Mesendoderm (in vitro differentiated cells): ENCODE data around the gene CYSRT1.

ENCODE experiments used
- DNase-seq: peaks from one replicate; pipeline ENCODE4 v3.0.0; 2013
- H2AK5ac ChIP-seq: 2 replicates; pipeline ENCODE4 v1.6.1; 2013; ENCODE audit warnings: low read length, inconsistent platforms
- H2BK120ac ChIP-seq: 2 replicates; pipeline ENCODE4 v1.6.1; 2013; ENCODE audit warnings: low read depth, mild to moderate bottlenecking, low read length, moderate library complexity, mixed read lengths
- H2BK15ac ChIP-seq: replicated peaks from 2 replicates; pipeline ENCODE4 v1.6.1; 2013; ENCODE audit warnings: low read depth, mild to moderate bottlenecking, moderate library complexity
- H2BK5ac ChIP-seq: 2 replicates; pipeline ENCODE4 v1.6.1; 2013; ENCODE audit warnings: low read length, inconsistent platforms
- H3K18ac ChIP-seq: 2 replicates; pipeline ENCODE4 v1.6.1; 2013; ENCODE audit warnings: mild to moderate bottlenecking, low read length, mixed read lengths
- H3K23ac ChIP-seq: one replicate; pipeline ENCODE4 v1.6.1; 2013; ENCODE audit warnings: low read length
- H3K27ac ChIP-seq: 2 replicates; pipeline ENCODE4 v1.5.1; 2013; ENCODE audit warnings: low read depth, mild to moderate bottlenecking, inconsistent platforms, low read length, moderate library complexity
- H3K27me3 ChIP-seq: 2 replicates; pipeline ENCODE4 v1.6.1; 2013; ENCODE audit warnings: low read length, control low read depth, mild to moderate bottlenecking, inconsistent platforms; ENCODE audit not compliant: insufficient read depth, poor library complexity
- H3K36me3 ChIP-seq: 2 replicates; pipeline ENCODE4 v1.6.1; 2013; ENCODE audit warnings: low read length, inconsistent platforms; ENCODE audit not compliant: control insufficient read depth, insufficient read depth
- H3K4ac ChIP-seq: one replicate; pipeline ENCODE4 v1.6.1; 2013; ENCODE audit warnings: low read depth, mild to moderate bottlenecking, low read length, moderate library complexity
- H3K4me1 ChIP-seq: 2 replicates; pipeline ENCODE4 v1.6.1; 2013; ENCODE audit warnings: low read depth, low read length, inconsistent platforms; ENCODE audit not compliant: control insufficient read depth
- H3K4me2 ChIP-seq: 2 replicates; pipeline ENCODE4 v1.6.1; 2013; ENCODE audit warnings: low read length
- H3K4me3 ChIP-seq: 2 replicates; pipeline ENCODE4 v1.5.1; 2013; ENCODE audit warnings: mild to moderate bottlenecking, low read length
- H3K56ac ChIP-seq: one replicate; pipeline ENCODE4 v1.6.1; 2013; ENCODE audit warnings: low read length
- H3K79me1 ChIP-seq: 2 replicates; pipeline ENCODE4 v1.6.1; 2013; ENCODE audit warnings: low read length, inconsistent platforms
- H3K79me2 ChIP-seq: 2 replicates; pipeline ENCODE4 v1.6.1; 2013; ENCODE audit warnings: mild to moderate bottlenecking, low read length; ENCODE audit not compliant: control insufficient read depth, insufficient read depth
- H3K9ac ChIP-seq: 2 replicates; pipeline ENCODE4 v1.6.1; 2013; ENCODE audit warnings: low read length, inconsistent platforms
- H4K5ac ChIP-seq: one replicate; pipeline ENCODE4 v1.6.1; 2013; ENCODE audit warnings: low read length
- H4K8ac ChIP-seq: one replicate; pipeline ENCODE4 v1.6.1; 2013; ENCODE audit warnings: low read depth, mild to moderate bottlenecking, control low read depth, low read length, moderate library complexity
- WGBS: extraction: QIAGEN DNeasy Blood & Tissue Kit; methylation state at CpG from one replicate; pipeline ENCODE4 v1.1.7; 2013; ENCODE audit warnings: low lambda C conversion rate, missing lambda C conversion rate; ENCODE audit not compliant: insufficient coverage; ENCODE audit errors: extremely low coverage; 5-methylcytosine and 5-hydroxymethylcytosine counted together

Gene CYSRT1

GRCh38 chr9:137192448-137192780 lies 32.6 kb upstream of the CYSRT1 start:
- Histone ChIP-seq H3K36me3 (no peaks in the 10 kb centered on the region), H3K79me1 (peaks cover 13% of the 10 kb centered on the region)
- no CpG with 5 or more reads among the region's 10 CpGs for WGBS

GRCh38 chr9:137192859-137193258 lies 32.1 kb upstream of the CYSRT1 start:
- Histone ChIP-seq H3K9ac (no peak overlapping the region), H4K5ac (no peak overlapping the region), H3K36me3 (no peaks in the 10 kb centered on the region), H3K4me2 (no peak overlapping the region), H2BK120ac (no peak overlapping the region), H3K56ac (no peak overlapping the region), H3K4me3 (no peak overlapping the region), H4K8ac (no peak overlapping the region), H2BK5ac (no peak overlapping the region), H3K79me1 (peaks cover 10% of the 10 kb centered on the region), H2AK5ac (no peak overlapping the region), H2BK15ac (no peak overlapping the region), H3K79me2 (peaks cover 4% of the 10 kb centered on the region), H3K27me3 (no peaks in the 10 kb centered on the region), H3K4me1 (peaks cover 3% of the 10 kb centered on the region), H3K18ac (no peak overlapping the region), H3K27ac (no peak overlapping the region), H3K23ac (no peak overlapping the region), H3K4ac (no peak overlapping the region)
- no CpG with 5 or more reads among the region's 2 CpGs for WGBS
- no peak for DNase-seq

More at GRCh38 chr9:137192448-137192780, 32.6 kb upstream of the CYSRT1 start:
- no peaks in the 10 kb centered on the region for H3K27me3 ChIP-seq
- no peak overlapping the region for H2AK5ac ChIP-seq
- no peak overlapping the region for H3K4me2 ChIP-seq
- no peak overlapping the region for H2BK120ac ChIP-seq
- no peak overlapping the region for H3K18ac ChIP-seq
- no peak overlapping the region for H3K9ac ChIP-seq
- H3K27ac ChIP-seq = no peak overlapping the region
- peaks cover 3% of the 10 kb centered on the region for H3K4me1 ChIP-seq
- no peak overlapping the region for H3K23ac ChIP-seq
- no peak overlapping the region for H3K4me3 ChIP-seq
- peaks cover 7% of the 10 kb centered on the region for H3K79me2 ChIP-seq
- H2BK5ac ChIP-seq = no peak overlapping the region
- H4K5ac ChIP-seq = no peak overlapping the region
- no peak overlapping the region for H3K56ac ChIP-seq
- no peak overlapping the region for H3K4ac ChIP-seq
- DNase-seq = no peak
- no peak overlapping the region for H2BK15ac ChIP-seq
- no peak overlapping the region for H4K8ac ChIP-seq

DNA sequence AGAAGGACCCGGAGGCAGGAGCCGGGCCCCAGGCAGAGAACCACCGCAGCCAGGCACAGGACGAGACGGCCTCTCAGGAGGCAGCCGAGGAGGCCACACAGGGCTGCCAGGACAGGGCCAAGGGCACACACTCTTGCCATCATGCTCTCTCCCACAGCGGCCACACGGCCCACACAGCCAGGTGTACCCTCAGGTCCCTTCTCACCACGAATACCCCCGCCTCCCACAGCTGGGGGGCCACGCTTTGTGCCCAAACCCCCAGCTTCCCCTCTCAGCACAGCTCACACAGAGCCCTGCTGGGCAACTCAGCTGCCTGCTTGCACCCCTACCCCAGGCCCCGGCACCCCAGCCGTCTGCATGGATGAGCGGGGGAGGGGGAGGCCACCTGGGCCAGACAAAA lies 31.2 kb upstream of the CYSRT1 start:
- H3K27ac ChIP-seq = no peak overlapping the region
- no CpG with 5 or more reads among the region's 14 CpGs for WGBS
- peaks cover 4% of the 10 kb centered on the region for H3K79me2 ChIP-seq
- no peak overlapping the region for H4K5ac ChIP-seq
- H2BK5ac ChIP-seq = no peak overlapping the region
- H4K8ac ChIP-seq = no peak overlapping the region
- no peaks in the 10 kb centered on the region for H3K27me3 ChIP-seq
- H2BK15ac ChIP-seq = no peak overlapping the region
- H3K56ac ChIP-seq = no peak overlapping the region
- peaks cover 15% of the 10 kb centered on the region for H3K79me1 ChIP-seq
- H3K18ac ChIP-seq = no peak overlapping the region
- no peak overlapping the region for H2BK120ac ChIP-seq
- H3K23ac ChIP-seq = no peak overlapping the region
- no peak overlapping the region for H3K9ac ChIP-seq
- H3K4me2 ChIP-seq = no peak overlapping the region
- no peak for DNase-seq
- H2AK5ac ChIP-seq = no peak overlapping the region
- H3K36me3 ChIP-seq = no peaks in the 10 kb centered on the region
- no peak overlapping the region for H3K4me3 ChIP-seq
- peaks cover 3% of the 10 kb centered on the region for H3K4me1 ChIP-seq
- H3K4ac ChIP-seq = no peak overlapping the region

DNA sequence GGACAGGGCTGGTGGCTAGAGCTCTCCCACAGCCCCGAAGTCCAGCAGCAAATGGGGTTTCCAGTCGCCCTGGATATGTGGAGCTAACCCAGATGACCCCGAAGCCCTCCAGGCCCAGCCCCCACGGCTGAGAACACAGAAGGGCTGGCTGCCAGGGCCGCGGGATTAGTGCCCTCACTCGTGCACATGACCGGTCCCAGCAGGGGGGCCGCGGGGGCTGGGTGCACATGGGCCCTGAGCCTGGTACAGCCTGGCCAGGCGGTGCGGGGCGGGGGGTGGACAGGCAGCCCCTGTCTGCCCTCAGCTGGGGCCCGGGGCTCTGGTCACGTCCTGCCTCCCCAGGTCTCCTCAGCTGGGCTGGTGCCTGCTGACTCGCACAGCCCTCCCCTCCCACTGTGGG lies 30.6 kb upstream of the CYSRT1 start:
- Histone ChIP-seq H4K5ac (no peak overlapping the region), H3K4me2 (no peak overlapping the region), H2BK120ac (no peak overlapping the region), H3K4me1 (peaks cover 2% of the 10 kb centered on the region), H3K23ac (no peak overlapping the region), H4K8ac (no peak overlapping the region), H3K36me3 (no peaks in the 10 kb centered on the region), H3K79me1 (peaks cover 13% of the 10 kb centered on the region), H3K4me3 (no peak overlapping the region), H2BK15ac (no peak overlapping the region), H3K79me2 (peaks cover 6% of the 10 kb centered on the region), H3K56ac (no peak overlapping the region), H3K4ac (no peak overlapping the region), H3K9ac (no peak overlapping the region), H2BK5ac (no peak overlapping the region), H2AK5ac (no peak overlapping the region), H3K18ac (no peak overlapping the region), H3K27ac (no peak overlapping the region), H3K27me3 (no peaks in the 10 kb centered on the region)
- DNase-seq = no peak
- WGBS = no CpG with 5 or more reads among the region's 16 CpGs

DNA sequence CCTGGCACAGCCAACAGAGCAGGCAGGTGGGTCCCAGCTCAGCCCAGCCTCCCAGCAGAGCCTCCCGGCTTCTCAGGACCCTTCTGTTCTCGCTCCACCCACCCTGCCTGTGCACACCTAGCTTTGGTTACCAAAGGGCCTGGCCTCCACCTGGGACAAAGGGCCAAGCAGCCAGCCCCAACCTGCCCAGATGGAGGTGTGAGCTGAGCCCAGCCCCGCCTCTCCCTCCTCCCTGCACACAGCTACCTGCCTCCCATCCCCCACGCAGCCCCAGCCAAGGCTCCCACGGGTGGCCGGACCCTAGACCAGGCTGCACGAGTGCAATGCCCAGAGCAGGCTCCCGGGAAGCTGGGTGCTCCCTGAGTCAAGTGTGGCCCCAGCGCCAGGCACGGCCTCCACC lies 30.1 kb upstream of the CYSRT1 start:
- DNase-seq = no peak
- H2BK120ac ChIP-seq = no peak overlapping the region
- H3K9ac ChIP-seq = no peak overlapping the region
- H3K79me2 ChIP-seq = peaks cover 2% of the 10 kb centered on the region
- no peak overlapping the region for H2AK5ac ChIP-seq
- no peak overlapping the region for H3K27ac ChIP-seq
- H3K18ac ChIP-seq = no peak overlapping the region
- H4K8ac ChIP-seq = no peak overlapping the region
- H3K23ac ChIP-seq = no peak overlapping the region
- H3K4me1 ChIP-seq = no peaks in the 10 kb centered on the region
- no peak overlapping the region for H3K4me3 ChIP-seq
- no peaks in the 10 kb centered on the region for H3K36me3 ChIP-seq
- peaks cover 8% of the 10 kb centered on the region for H3K79me1 ChIP-seq
- no peak overlapping the region for H3K56ac ChIP-seq
- no peak overlapping the region for H4K5ac ChIP-seq
- H3K4ac ChIP-seq = no peak overlapping the region
- no CpG with 5 or more reads among the region's 10 CpGs for WGBS
- no peaks in the 10 kb centered on the region for H3K27me3 ChIP-seq
- no peak overlapping the region for H2BK15ac ChIP-seq
- no peak overlapping the region for H2BK5ac ChIP-seq
- H3K4me2 ChIP-seq = no peak overlapping the region

DNA sequence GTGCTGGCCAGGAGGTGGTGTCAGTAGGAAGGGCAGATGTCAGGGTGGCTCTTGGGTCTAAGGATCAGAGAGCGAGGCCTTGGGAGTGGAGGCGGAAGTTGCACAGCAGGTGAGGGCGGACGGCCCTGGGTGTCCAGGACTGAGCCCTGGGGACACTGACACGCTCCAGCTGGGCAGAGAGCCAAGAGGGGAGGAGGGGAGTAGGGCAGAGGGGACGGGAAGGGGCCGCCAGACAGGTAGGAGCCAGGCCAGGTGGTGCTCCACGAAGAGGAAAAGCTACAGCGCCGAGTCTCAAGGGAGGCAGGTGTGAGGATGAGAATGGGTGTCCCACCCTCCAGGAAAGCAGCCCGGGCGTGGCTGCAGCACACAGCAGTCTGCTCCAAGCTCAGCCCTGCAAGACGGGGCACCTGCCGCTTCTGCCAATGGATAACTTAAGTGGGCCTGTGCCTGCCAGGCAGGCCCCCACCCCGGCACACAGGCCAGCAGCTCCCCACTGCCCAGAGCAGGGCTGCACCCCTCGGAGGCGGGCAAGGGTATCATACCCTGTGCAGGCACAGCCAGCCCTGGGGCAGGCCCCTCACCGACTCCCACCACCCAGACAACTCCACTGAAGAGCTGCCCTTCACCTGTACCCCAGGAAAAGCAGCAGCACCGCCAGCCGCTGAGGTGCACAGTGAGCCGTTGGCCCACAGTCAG lies 29.3 kb upstream of the CYSRT1 start:
- Histone ChIP-seq H4K5ac (no peak overlapping the region), H2AK5ac (no peak overlapping the region), H2BK15ac (no peak overlapping the region), H3K36me3 (no peaks in the 10 kb centered on the region), H3K27me3 (no peaks in the 10 kb centered on the region), H3K18ac (no peak overlapping the region), H3K79me1 (peaks cover 7% of the 10 kb centered on the region), H3K4me3 (no peak overlapping the region), H4K8ac (no peak overlapping the region), H3K9ac (no peak overlapping the region), H3K4me2 (no peak overlapping the region), H3K4ac (no peak overlapping the region), H3K56ac (no peak overlapping the region), H3K23ac (no peak overlapping the region), H3K27ac (no peak overlapping the region), H2BK5ac (no peak overlapping the region), H3K79me2 (peaks cover 2% of the 10 kb centered on the region), H3K4me1 (no peaks in the 10 kb centered on the region), H2BK120ac (no peak overlapping the region)
- WGBS = no CpG with 5 or more reads among the region's 21 CpGs
- no peak for DNase-seq
